Stimulated activated CD8-positive, alpha-beta memory T cell treated with anti-CD3 and anti-CD28 coated beads, Interleukin-2, amount 100 ng/mL, for 48 hours (primary cell): ENCODE measurements around the gene FAM229A.
"Not testable (repeated sequence)": the region's sequence is repeated elsewhere in the genome, so short reads cannot be mapped to it uniquely, and the experiment has no call there.

ENCODE experiments used
- DNase-seq, 2 donors: peaks; one replicate each; pipeline ENCODE4 v3.0.0-alpha.2; 2020; ENCODE audit warnings: low read depth in 2 of 2

Gene FAM229A

GRCh38 chr1:32362474-32363313 lies at the start of gene FAM229A, which contains the start of gene TSSK3:
Gene FAM229A (minus strand): TSS chr1:32362485. CDS start chr1:32362091, 394 bp downstream.
Gene TSSK3 (plus strand): TSS chr1:32362539. CDS start chr1:32362702, 163 bp downstream.
- no peak for DNase-seq

GRCh38 chr1:32411261-32411660 lies 49.0 kb upstream of the FAM229A start:
- DNase-seq: no peak

- DNase-seq: no peak
Observed at GRCh38 chr1:32406629-32407111, 44.4 kb upstream of the FAM229A start.

- no peak for DNase-seq
Observed at GRCh38 chr1:32405672-32406467, 43.6 kb upstream of the FAM229A start.

GRCh38 chr1:32404946-32405345 lies 42.7 kb upstream of the FAM229A start:
- no peak for DNase-seq

GRCh38 chr1:32400876-32401631 lies 38.8 kb upstream of the FAM229A start:
- peak; percentile 37 to 47 for DNase-seq

- no peak for DNase-seq
Observed at GRCh38 chr1:32399843-32400242, 37.6 kb upstream of the FAM229A start.

- DNase-seq: no peak
Observed at GRCh38 chr1:32398401-32398800, 36.1 kb upstream of the FAM229A start.

GRCh38 chr1:32396524-32396923 lies 34.2 kb upstream of the FAM229A start:
- not testable (repeated sequence) for DNase-seq

GRCh38 chr1:32394890-32395432 lies 32.7 kb upstream of the FAM229A start:
- no peak for DNase-seq

GRCh38 chr1:32394141-32394889 lies 32.0 kb upstream of the FAM229A start, which contains the start of gene BSDC1:
Gene BSDC1 (minus strand): TSS chr1:32394441. CDS start chr1:32394414, 27 bp downstream.
- DNase-seq: peak; percentile 97 to 98

- peak in 1 of 2 donors; percentile 23 for DNase-seq
Observed at GRCh38 chr1:32393832-32394140, 31.5 kb upstream of the FAM229A start.

GRCh38 chr1:32393136-32393535 lies 30.9 kb upstream of the FAM229A start:
- no peak for DNase-seq

- no peak for DNase-seq
Observed at GRCh38 chr1:32392325-32392724, 30.0 kb upstream of the FAM229A start.

GRCh38 chr1:32390904-32391870 lies 28.9 kb upstream of the FAM229A start:
- DNase-seq: no peak

GRCh38 chr1:32388641-32389040 lies 26.4 kb upstream of the FAM229A start:
- no peak for DNase-seq

- DNase-seq: no peak
Observed at GRCh38 chr1:32386676-32387392, 24.5 kb upstream of the FAM229A start.

GRCh38 chr1:32380057-32380456 lies 17.8 kb upstream of the FAM229A start:
- DNase-seq: no peak
